BLaER1 treated with 17β-estradiol and CSF1 and Interleukin-3, amounts not matched to agents 10 nM and 100 nM (cell line): ENCODE results near the gene PTPRK.

Source experiments
- H3K27ac ChIP-seq, 11 experiments: shearing (Covaris generic); formaldehyde crosslinking; 2 replicates each; pipeline ENCODE4 v1.8.1; 2022
- H3K27me3 ChIP-seq, 11 experiments: shearing (Covaris generic); formaldehyde crosslinking; 2 replicates each; pipeline ENCODE4 v1.8.1; 2022
- H3K36me3 ChIP-seq, 11 experiments: shearing (Covaris generic); formaldehyde crosslinking; 2 replicates each; pipeline ENCODE4 v1.8.1; 2022
- H3K4me1 ChIP-seq, 10 experiments: shearing (Covaris generic); formaldehyde crosslinking; 2 replicates each; pipeline ENCODE4 v1.8.1; 2022
- H3K4me2 ChIP-seq, 11 experiments: shearing (Covaris generic); formaldehyde crosslinking; 2 replicates each; pipeline ENCODE4 v1.8.1; 2022
- H3K4me3 ChIP-seq, 10 experiments: shearing (Covaris generic); formaldehyde crosslinking; 2 replicates each; pipeline ENCODE4 v1.8.1; 2022
- H3K9ac ChIP-seq, 11 experiments: shearing (Covaris generic); formaldehyde crosslinking; 2 replicates each; pipeline ENCODE4 v1.8.1; 2022
- H3K9me3 ChIP-seq, 11 experiments: shearing (Covaris generic); formaldehyde crosslinking; replicated peaks in 1 of 11; 2 replicates each; pipeline ENCODE4 v1.8.1; 2022
- H4K20me1 ChIP-seq, 11 experiments: shearing (Covaris generic); formaldehyde crosslinking; 2 replicates each; pipeline ENCODE4 v1.8.1; 2022
- Cebpa-rat ChIP-seq, 11 experiments: shearing (Covaris generic); IDR thresholded peaks; 2 replicates each; pipeline ENCODE4 v1.8.1; 2022

The PTPRK gene

DNA sequence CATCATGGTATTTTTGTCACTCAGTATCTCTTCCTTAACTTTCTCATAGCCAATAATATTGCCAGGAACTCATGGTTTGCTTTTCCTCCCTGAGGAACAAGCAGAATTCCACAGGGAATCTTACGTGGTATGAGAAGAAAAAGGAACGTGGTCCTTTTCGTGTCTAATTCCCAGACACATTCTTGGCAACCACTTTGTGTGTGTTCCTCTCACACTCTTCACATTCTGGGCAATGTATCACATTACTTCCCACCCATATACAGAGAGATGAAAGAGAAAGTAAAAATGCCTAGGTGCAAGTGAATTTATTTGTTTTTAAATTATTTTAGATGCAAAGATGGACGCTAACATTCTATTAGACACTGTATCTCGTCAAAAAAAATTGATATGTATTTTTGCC is 102.7 kb downstream of the PTPRK start:
- H3K9ac ChIP-seq, result no peak overlapping the region
- TF ChIP-seq Cebpa-rat (IDR thresholded peaks at IDR 0.05), result no peak
- H3K27ac ChIP-seq, result no peak overlapping the region
- no peaks in the 10 kb centered on the region for H3K4me1 ChIP-seq
- no peaks in the 10 kb centered on the region for H4K20me1 ChIP-seq
- peaks cover 15 to 24% (median 19%) of the 10 kb centered on the region in 11 experiments; a peak in 17 of 22 replicates for H3K9me3 ChIP-seq
- H3K4me2 ChIP-seq, result no peak overlapping the region
- H3K27me3 ChIP-seq, result no peaks in the 10 kb centered on the region
- H3K36me3 ChIP-seq, result peaks cover 0 to 16% (median 0%) of the 10 kb centered on the region in 11 experiments; a peak in 2 of 22 replicates
- H3K4me3 ChIP-seq, result no peak overlapping the region

DNA sequence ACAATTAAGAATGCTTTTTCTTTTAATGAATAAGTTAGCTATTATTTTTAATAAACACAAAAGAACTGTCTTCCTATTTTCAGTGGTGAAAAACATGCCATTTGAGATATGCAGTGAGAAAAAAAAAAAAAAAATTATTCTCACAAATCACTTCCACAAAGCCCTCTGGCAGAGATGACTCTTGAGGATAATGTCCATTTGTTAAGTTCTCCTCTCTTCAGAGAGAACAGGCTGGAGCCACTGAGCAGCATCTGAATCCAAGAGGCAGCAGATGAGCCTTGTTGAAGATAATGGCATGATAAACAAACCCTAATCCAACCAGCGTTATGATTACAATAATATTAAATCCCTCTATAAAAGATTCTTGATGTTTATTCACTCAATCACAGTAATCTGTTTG is 105.0 kb downstream of the PTPRK start:
- Histone ChIP-seq H3K36me3 (peaks cover 0 to 16% (median 0%) of the 10 kb centered on the region in 11 experiments; a peak in 2 of 22 replicates), H4K20me1 (no peaks in the 10 kb centered on the region), H3K27ac (no peak overlapping the region), H3K9me3 (peaks cover 15 to 24% (median 19%) of the 10 kb centered on the region in 11 experiments; a peak in 17 of 22 replicates), H3K4me3 (no peak overlapping the region), H3K4me1 (no peaks in the 10 kb centered on the region), H3K4me2 (no peak overlapping the region), H3K9ac (no peak overlapping the region), H3K27me3 (no peaks in the 10 kb centered on the region)
- TF ChIP-seq Cebpa-rat (IDR thresholded peaks at IDR 0.05), result no peak

GRCh38 chr6:128414943-128415342 is 105.5 kb downstream of the PTPRK start:
- no peaks in the 10 kb centered on the region for H3K27me3 ChIP-seq
- no peak overlapping the region for H3K4me2 ChIP-seq
- H3K4me3 ChIP-seq, result no peak overlapping the region
- TF ChIP-seq Cebpa-rat (IDR thresholded peaks at IDR 0.05), result no peak
- no peak overlapping the region for H3K27ac ChIP-seq
- peaks cover 15 to 23% (median 19%) of the 10 kb centered on the region in 11 experiments; a peak in 17 of 22 replicates for H3K9me3 ChIP-seq
- H3K36me3 ChIP-seq, result peaks cover 0 to 16% (median 0%) of the 10 kb centered on the region in 11 experiments; a peak in 2 of 22 replicates
- H3K9ac ChIP-seq, result no peak overlapping the region
- no peaks in the 10 kb centered on the region for H4K20me1 ChIP-seq
- H3K4me1 ChIP-seq, result no peaks in the 10 kb centered on the region

DNA sequence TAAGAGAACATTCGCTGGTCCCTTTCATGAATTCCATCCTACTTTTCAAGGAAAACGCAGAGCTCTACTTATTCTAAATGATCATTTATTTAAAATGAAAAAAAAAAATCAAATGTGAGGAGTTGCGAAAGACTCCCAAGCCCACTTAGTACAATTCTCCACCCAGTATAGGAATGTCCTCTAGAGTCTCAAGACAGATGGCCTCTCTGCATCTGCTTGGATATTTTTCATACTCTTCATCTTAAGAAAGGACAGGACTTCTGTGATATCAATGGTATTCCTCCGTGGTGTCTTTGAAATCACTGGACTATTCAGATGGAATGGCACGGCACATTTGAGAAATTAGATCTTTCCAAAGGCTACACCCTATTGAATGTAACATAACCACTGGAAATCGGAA is 107.1 kb downstream of the PTPRK start:
- Histone ChIP-seq H3K9ac (no peak overlapping the region), H3K9me3 (peaks cover 0 to 7% (median 3%) of the 10 kb centered on the region in 11 experiments; a peak in 14 of 22 replicates), H3K27ac (no peak overlapping the region), H3K4me3 (no peak overlapping the region), H3K36me3 (peaks cover 0 to 3% (median 0%) of the 10 kb centered on the region in 11 experiments; a peak in 2 of 22 replicates), H3K4me1 (no peaks in the 10 kb centered on the region), H3K4me2 (no peak overlapping the region), H4K20me1 (no peaks in the 10 kb centered on the region), H3K27me3 (no peaks in the 10 kb centered on the region)
- no peak for TF ChIP-seq Cebpa-rat (IDR thresholded peaks at IDR 0.05)

DNA sequence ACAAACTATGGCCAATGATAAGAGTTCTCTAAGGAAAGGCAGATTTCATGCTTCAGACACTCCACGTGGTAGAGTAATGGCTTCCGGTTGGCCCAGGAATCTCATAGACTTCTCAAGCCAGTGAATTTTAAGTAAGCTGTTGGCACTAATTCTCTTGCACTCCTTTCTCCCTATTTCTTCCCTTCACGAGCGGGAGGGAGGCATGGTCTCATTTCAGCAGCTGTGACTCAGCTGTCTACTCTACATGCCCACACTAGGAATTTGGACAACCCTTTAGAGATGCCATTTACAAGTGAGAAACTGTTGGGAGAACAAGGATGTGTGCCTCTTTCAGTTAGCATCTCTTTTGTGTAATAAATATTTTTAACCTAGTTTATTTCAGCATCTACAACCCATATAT is 107.7 kb downstream of the PTPRK start:
- Histone ChIP-seq H3K9ac (no peak overlapping the region), H3K27me3 (no peaks in the 10 kb centered on the region), H4K20me1 (no peaks in the 10 kb centered on the region), H3K4me3 (no peak overlapping the region), H3K36me3 (no peaks in the 10 kb centered on the region; a peak in 1 of 22 replicates), H3K9me3 (peaks cover 0 to 2% (median 0%) of the 10 kb centered on the region in 11 experiments; a peak in 1 of 22 replicates), H3K4me2 (no peak overlapping the region), H3K27ac (no peak overlapping the region), H3K4me1 (no peaks in the 10 kb centered on the region)
- TF ChIP-seq Cebpa-rat (IDR thresholded peaks at IDR 0.05), result no peak

DNA sequence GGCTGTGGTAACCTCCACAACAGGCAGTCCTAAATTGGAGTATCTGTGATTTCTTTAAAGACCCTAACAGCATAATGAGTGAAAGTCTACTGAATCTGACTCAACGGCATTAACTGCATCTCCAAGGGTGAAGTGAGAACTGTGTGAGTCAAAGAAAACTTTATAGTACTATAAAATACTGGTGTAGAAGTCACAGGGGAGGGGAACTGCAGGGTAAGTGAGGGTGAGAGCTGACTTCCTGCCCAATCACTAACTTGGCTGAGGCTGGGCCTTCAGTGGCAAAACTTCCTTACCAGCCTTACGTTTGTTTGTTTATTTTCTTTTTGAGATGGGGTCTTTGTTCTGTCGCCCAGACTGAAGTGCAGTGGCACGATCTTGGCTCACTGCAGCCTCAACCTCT is 109.8 kb downstream of the PTPRK start:
- Histone ChIP-seq H3K4me3 (no peak overlapping the region), H3K27ac (no peak overlapping the region), H3K9ac (no peak overlapping the region), H3K36me3 (no peaks in the 10 kb centered on the region; a peak in 1 of 22 replicates), H3K27me3 (no peaks in the 10 kb centered on the region), H3K9me3 (no peaks in the 10 kb centered on the region), H3K4me2 (no peak overlapping the region), H4K20me1 (no peaks in the 10 kb centered on the region), H3K4me1 (no peaks in the 10 kb centered on the region)
- TF ChIP-seq Cebpa-rat (IDR thresholded peaks at IDR 0.05), result no peak

DNA sequence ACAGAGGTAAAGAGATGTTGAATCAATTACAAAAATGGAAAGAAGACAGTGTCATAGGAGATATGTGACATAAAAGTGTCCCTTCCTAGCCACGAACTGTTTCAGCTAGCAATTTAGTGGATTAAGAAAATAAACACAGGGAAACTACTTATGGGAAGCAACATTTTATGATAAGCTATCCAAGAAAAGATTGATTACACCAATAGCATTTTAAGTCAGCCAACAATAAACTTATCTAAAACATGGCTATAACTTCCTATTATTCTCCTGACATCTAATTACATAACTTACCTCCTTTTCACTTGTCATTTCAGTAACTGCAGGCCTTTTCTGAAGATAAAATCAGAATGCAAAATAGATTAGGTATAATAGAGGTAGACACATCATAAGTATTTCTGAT is 111.4 kb downstream of the PTPRK start:
- Histone ChIP-seq H3K27me3 (no peaks in the 10 kb centered on the region), H3K36me3 (no peaks in the 10 kb centered on the region; a peak in 1 of 22 replicates), H3K9me3 (no peaks in the 10 kb centered on the region), H3K4me2 (no peak overlapping the region), H4K20me1 (no peaks in the 10 kb centered on the region), H3K4me3 (no peak overlapping the region), H3K9ac (no peak overlapping the region), H3K27ac (no peak overlapping the region), H3K4me1 (no peaks in the 10 kb centered on the region)
- no peak for TF ChIP-seq Cebpa-rat (IDR thresholded peaks at IDR 0.05)

GRCh38 chr6:128406453-128406852 is 113.9 kb downstream of the PTPRK start:
- H3K36me3 ChIP-seq, result no peaks in the 10 kb centered on the region
- TF ChIP-seq Cebpa-rat (IDR thresholded peaks at IDR 0.05), result no peak
- no peak overlapping the region for H3K27ac ChIP-seq
- H3K4me3 ChIP-seq, result no peak overlapping the region
- H3K27me3 ChIP-seq, result no peaks in the 10 kb centered on the region
- no peaks in the 10 kb centered on the region for H4K20me1 ChIP-seq
- no peak overlapping the region for H3K9ac ChIP-seq
- H3K9me3 ChIP-seq, result no peaks in the 10 kb centered on the region
- no peak overlapping the region for H3K4me2 ChIP-seq
- H3K4me1 ChIP-seq, result no peaks in the 10 kb centered on the region

- Histone ChIP-seq H3K36me3 (no peaks in the 10 kb centered on the region), H3K9ac (no peak overlapping the region), H3K4me3 (no peak overlapping the region), H3K4me1 (no peaks in the 10 kb centered on the region), H3K27me3 (no peaks in the 10 kb centered on the region), H3K9me3 (no peaks in the 10 kb centered on the region), H4K20me1 (no peaks in the 10 kb centered on the region), H3K27ac (no peak overlapping the region), H3K4me2 (no peak overlapping the region)
- no peak for TF ChIP-seq Cebpa-rat (IDR thresholded peaks at IDR 0.05)
These were observed 116.6 kb downstream of the PTPRK start for GRCh38 chr6:128403618-128404444.

- H3K27me3 ChIP-seq, result no peaks in the 10 kb centered on the region
- H3K4me3 ChIP-seq, result no peak overlapping the region
- no peak overlapping the region for H3K27ac ChIP-seq
- H3K9me3 ChIP-seq, result peaks cover 0 to 4% (median 0%) of the 10 kb centered on the region in 11 experiments; a peak in 1 of 22 replicates
- H3K4me2 ChIP-seq, result no peak overlapping the region
- no peak overlapping the region for H3K9ac ChIP-seq
- peaks cover 0 to 7% (median 0%) of the 10 kb centered on the region in 11 experiments; a peak in 3 of 22 replicates for H3K36me3 ChIP-seq
- H3K4me1 ChIP-seq, result no peaks in the 10 kb centered on the region
- H4K20me1 ChIP-seq, result no peaks in the 10 kb centered on the region
- no peak for TF ChIP-seq Cebpa-rat (IDR thresholded peaks at IDR 0.05)
These were observed 119.5 kb downstream of the PTPRK start for GRCh38 chr6:128400875-128401274.
